Thoracic aorta (tissue), 2 donors: Measurements from ENCODE around the gene PRUNE1. TPM values are rescaled to one million over a fixed set of nuclear protein-coding genes. Genes with fewer than 3 reads are reported as not detected.

Experiments
- ATAC-seq: fragments of 150-250 bp; one replicate; pipeline ENCODE4 v1.8.0; 2017; ENCODE audit warnings: low read depth; ENCODE audit not compliant: insufficient number of reproducible peaks, low FRiP score
- DNase-seq: peaks from one replicate; pipeline ENCODE4 v3.0.0-alpha.2; 2020; ENCODE audit warnings: low spot score
- H3K27ac ChIP-seq, 2 donors: fragments of 200-600 bp; sonication (generic); 1 replicate in 1 of 2; 2 replicates in 1 of 2; pipeline ENCODE4 v1.5.1; 2016; ENCODE audit warnings: mild to moderate bottlenecking in 2 of 2, moderate library complexity in 2 of 2
- H3K27me3 ChIP-seq: fragments of 200-600 bp; sonication (generic); replicated peaks from 2 replicates; pipeline ENCODE4 v1.6.0; 2016; ENCODE audit warnings: mild to moderate bottlenecking; ENCODE audit not compliant: insufficient read depth
- H3K36me3 ChIP-seq: fragments of 200-600 bp; sonication (generic); one replicate; pipeline ENCODE4 v1.5.1; 2016
- H3K4me1 ChIP-seq, 2 donors: fragments of 200-600 bp; sonication (generic); 1 replicate in 1 of 2; 2 replicates in 1 of 2; pipeline versions ENCODE4 v1.5.1 to v1.6.0; 2016; ENCODE audit warnings: low read depth in 2 of 2, mild to moderate bottlenecking in 1 of 2; ENCODE audit not compliant: control insufficient read depth in 1 of 2
- H3K4me3 ChIP-seq: fragments of 200-600 bp; sonication (generic); 2 replicates; pipeline ENCODE4 v1.5.1; 2016; ENCODE audit warnings: mild to moderate bottlenecking
- H3K9me3 ChIP-seq: fragments of 200-600 bp; sonication (generic); 2 replicates; pipeline ENCODE4 v1.5.1; 2016
- total RNA-seq, 2 donors: library from RNA; depleted of rRNA; stranded (reverse); fragments of >200 nt; gene quantifications; one replicate each; pipeline versions ENCODE4 v1.1.0 to v1.2.3, GENCODE V29; 2016
- TF ChIP-seq, protein P1 (sequence below): fragments of 200-600 bp; sonication (generic); IDR thresholded peaks from one replicate; pipeline ENCODE4 v1.5.1; 2019; ENCODE audit warnings: antibody characterized with exemption

PRUNE1 gene
- total RNA-seq, 2 donors from 2014 or later, result 16.5 to 21.3 TPM

DNA sequence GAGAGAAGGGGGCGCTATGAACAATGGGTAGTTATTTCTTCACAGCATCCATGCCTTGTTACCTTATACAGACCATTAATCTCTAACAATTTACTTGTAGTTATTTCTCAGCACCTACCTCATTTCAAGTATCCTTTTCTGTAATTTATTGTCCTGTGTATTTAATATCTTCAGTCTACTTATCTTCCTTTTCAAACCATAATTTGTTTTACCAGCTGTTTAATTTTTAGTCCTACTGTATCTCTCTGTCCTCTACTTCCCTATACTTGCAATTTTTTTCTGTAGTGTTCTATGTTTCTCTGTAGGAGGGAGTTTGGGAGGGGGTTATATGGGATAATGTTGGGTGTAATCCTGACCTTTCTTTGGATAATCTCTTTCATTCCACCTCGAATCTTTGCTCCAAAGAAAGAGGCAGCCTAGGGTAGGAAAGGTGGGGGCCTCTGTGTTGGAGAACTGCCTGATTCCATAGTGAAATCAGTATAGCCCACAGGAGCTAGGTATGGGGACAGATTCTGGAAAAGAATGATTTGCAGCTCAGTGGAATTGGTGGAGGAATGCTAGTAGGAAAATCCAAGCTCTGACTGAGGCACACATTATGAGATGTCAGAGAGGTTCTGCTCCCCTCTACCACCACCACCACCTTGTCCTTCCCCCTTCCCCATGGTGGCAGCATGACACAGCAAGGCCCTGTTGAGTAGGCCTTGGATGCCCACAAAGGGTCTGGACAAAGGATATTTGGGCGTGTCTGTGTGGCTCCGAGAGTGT, 52.6 kb downstream of the PRUNE1 start:
- TF ChIP-seq, protein P1, sequence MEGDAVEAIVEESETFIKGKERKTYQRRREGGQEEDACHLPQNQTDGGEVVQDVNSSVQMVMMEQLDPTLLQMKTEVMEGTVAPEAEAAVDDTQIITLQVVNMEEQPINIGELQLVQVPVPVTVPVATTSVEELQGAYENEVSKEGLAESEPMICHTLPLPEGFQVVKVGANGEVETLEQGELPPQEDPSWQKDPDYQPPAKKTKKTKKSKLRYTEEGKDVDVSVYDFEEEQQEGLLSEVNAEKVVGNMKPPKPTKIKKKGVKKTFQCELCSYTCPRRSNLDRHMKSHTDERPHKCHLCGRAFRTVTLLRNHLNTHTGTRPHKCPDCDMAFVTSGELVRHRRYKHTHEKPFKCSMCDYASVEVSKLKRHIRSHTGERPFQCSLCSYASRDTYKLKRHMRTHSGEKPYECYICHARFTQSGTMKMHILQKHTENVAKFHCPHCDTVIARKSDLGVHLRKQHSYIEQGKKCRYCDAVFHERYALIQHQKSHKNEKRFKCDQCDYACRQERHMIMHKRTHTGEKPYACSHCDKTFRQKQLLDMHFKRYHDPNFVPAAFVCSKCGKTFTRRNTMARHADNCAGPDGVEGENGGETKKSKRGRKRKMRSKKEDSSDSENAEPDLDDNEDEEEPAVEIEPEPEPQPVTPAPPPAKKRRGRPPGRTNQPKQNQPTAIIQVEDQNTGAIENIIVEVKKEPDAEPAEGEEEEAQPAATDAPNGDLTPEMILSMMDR, result no peak
- peaks cover 19 to 52% of the 10 kb centered on the region in 2 donors for H3K4me1 ChIP-seq
- H3K4me3 ChIP-seq, result peak overlapping the region; percentile 100
- H3K36me3 ChIP-seq, result peaks cover 2% of the 10 kb centered on the region
- peak overlapping the region; percentile 94 to 99 for H3K27ac ChIP-seq
- no peak for ATAC-seq
- no peaks in the 10 kb centered on the region for H3K27me3 ChIP-seq
- H3K9me3 ChIP-seq, result no peaks in the 10 kb centered on the region
- DNase-seq, result no peak

- H3K27ac ChIP-seq, result peak overlapping the region in 1 of 2 donors; percentile 65
- peaks cover 11 to 43% of the 10 kb centered on the region in 2 donors for H3K4me1 ChIP-seq
- no peak overlapping the region for H3K4me3 ChIP-seq
- H3K9me3 ChIP-seq, result no peaks in the 10 kb centered on the region
- H3K36me3 ChIP-seq, result no peaks in the 10 kb centered on the region
- ATAC-seq, result no peak
- TF ChIP-seq, protein P1, result no peak
- no peaks in the 10 kb centered on the region for H3K27me3 ChIP-seq
- no peak for DNase-seq
Observed at GRCh38 chr1:151061704-151062103, 53.5 kb downstream of the PRUNE1 start.

DNA sequence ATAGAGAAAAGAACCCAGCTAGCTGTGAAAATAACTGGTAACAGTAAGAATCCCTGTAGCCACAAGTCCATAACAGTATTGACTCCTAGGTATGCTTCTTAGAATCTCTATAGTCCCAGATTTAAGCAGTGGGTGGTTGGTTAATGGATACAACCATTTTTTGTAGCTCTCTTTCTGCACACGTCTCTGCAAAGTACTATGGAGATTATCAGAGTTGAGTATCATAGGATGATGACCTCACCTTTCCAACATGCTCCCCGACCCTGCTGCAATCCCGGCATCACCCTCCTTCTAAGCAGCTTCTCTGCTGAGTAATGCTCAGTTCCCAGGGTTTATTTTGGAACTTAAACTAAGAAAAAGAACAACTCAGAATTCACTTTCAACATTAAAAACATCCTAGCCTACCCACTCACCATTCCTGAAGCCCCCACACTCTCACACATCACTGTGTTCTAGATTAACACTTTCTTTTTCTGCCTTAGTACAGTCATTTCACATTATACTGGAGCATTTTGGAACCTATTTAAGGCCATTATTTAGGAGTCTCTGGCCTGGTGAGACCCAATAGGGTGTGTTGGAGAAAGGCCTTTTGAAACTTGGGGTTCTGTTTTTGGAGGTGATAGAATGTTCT, 54.6 kb downstream of the PRUNE1 start:
- H3K4me1 ChIP-seq, result peaks cover 4 to 32% of the 10 kb centered on the region in 2 donors
- H3K9me3 ChIP-seq, result no peaks in the 10 kb centered on the region
- ATAC-seq (peak; percentile 52), DNase-seq (no peak)
- TF ChIP-seq, protein P1, result no peak
- H3K36me3 ChIP-seq, result no peaks in the 10 kb centered on the region
- no peak overlapping the region for H3K4me3 ChIP-seq
- H3K27me3 ChIP-seq, result no peaks in the 10 kb centered on the region
- H3K27ac ChIP-seq, result peak overlapping the region; percentile 65 to 71

- TF ChIP-seq, protein P1, result no peak
- H3K36me3 ChIP-seq, result no peaks in the 10 kb centered on the region
- no peak overlapping the region for H3K4me3 ChIP-seq
- H3K9me3 ChIP-seq, result no peaks in the 10 kb centered on the region
- H3K4me1 ChIP-seq, result peaks cover 4 to 33% of the 10 kb centered on the region in 2 donors
- no peaks in the 10 kb centered on the region for H3K27me3 ChIP-seq
- ATAC-seq (no peak), DNase-seq (no peak)
- H3K27ac ChIP-seq, result no peak overlapping the region
Observed at GRCh38 chr1:151065089-151065645, 56.9 kb downstream of the PRUNE1 start.

DNA sequence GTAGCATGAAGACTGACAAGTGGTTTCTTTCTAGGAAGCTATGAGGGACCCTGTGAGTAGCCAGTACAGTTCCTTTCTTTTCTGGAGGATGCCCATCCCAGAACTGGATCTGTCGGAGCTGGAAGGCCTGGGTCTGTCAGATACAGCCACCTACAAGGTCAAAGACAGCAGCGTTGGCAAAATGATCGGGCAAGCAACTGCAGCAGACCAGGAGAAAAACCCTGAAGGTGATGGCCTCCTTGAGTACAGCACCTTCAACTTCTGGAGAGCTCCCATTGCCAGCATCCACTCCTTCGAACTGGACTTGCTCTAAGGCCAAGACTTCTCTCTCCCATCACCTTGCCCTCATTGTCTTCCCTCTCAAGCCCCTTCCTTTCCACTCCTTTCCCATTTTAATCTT, 58.9 kb downstream of the PRUNE1 start:
- no peak overlapping the region for H3K4me3 ChIP-seq
- H3K27me3 ChIP-seq, result no peaks in the 10 kb centered on the region

More for the DNA sequence above, 58.9 kb downstream of the PRUNE1 start:
- Histone ChIP-seq H3K9me3 (no peaks in the 10 kb centered on the region), H3K4me1 (peaks cover 0 to 25% of the 10 kb centered on the region in 2 donors), H3K27ac (no peak overlapping the region), H3K36me3 (no peaks in the 10 kb centered on the region)
- DNase-seq (no peak), ATAC-seq (no peak)
- TF ChIP-seq, protein P1, result no peak
